Smooth muscle cell (in vitro differentiated cells): Measurements from ENCODE around the gene FBXO30. TPM values are rescaled to one million over a fixed set of nuclear protein-coding genes. Genes with fewer than 3 reads are reported as not detected.

ENCODE experiments used
- DNase-seq: peaks from one replicate; lab custom pipeline; 2025; ENCODE audit not compliant: unreplicated experiment; lab: John Stamatoyannopoulos, UW
- H2AFZ ChIP-seq: fragments of 200-600 bp; sonication (generic); 2 replicates; pipeline ENCODE4 v1.6.0; 2016; ENCODE audit warnings: antibody characterized with exemption, low read depth, mild to moderate bottlenecking
- H3F3A ChIP-seq: fragments of 200-600 bp; sonication (generic); 2 replicates; pipeline ENCODE4 v1.6.0; 2017; ENCODE audit warnings: antibody characterized with exemption, low read depth
- H3K27ac ChIP-seq: fragments of 200-600 bp; sonication (generic); 2 replicates; pipeline ENCODE4 v1.5.1; 2016; ENCODE audit warnings: low read depth, mild to moderate bottlenecking
- H3K27me3 ChIP-seq: fragments of 200-600 bp; sonication (generic); 2 replicates; pipeline ENCODE4 v1.6.1; 2016; ENCODE audit warnings: low read depth, mild to moderate bottlenecking
- H3K36me3 ChIP-seq: fragments of 200-600 bp; sonication (generic); 2 replicates; pipeline ENCODE4 v1.5.1; 2016; ENCODE audit warnings: low read depth
- H3K4me1 ChIP-seq: fragments of 200-600 bp; sonication (generic); 2 replicates; pipeline ENCODE4 v1.5.1; 2016; ENCODE audit warnings: low read depth
- H3K4me2 ChIP-seq: fragments of 200-600 bp; sonication (generic); 2 replicates; pipeline ENCODE4 v1.6.0; 2016; ENCODE audit warnings: mild to moderate bottlenecking
- H3K4me3 ChIP-seq: fragments of 200-600 bp; sonication (generic); 2 replicates; pipeline ENCODE4 v1.5.1; 2016; ENCODE audit warnings: mild to moderate bottlenecking
- H3K79me2 ChIP-seq: fragments of 200-600 bp; sonication (generic); 2 replicates; pipeline ENCODE4 v1.6.0; 2016; ENCODE audit warnings: low read depth, mild to moderate bottlenecking
- H3K9ac ChIP-seq: fragments of 200-600 bp; sonication (generic); 2 replicates; pipeline ENCODE4 v1.6.0; 2016; ENCODE audit warnings: low read depth
- H3K9me3 ChIP-seq: fragments of 200-600 bp; sonication (generic); replicated peaks from 2 replicates; pipeline ENCODE4 v1.5.1; 2016; ENCODE audit warnings: low read depth
- H4K20me1 ChIP-seq: fragments of 200-600 bp; sonication (generic); 2 replicates; pipeline ENCODE4 v1.6.0; 2016; ENCODE audit warnings: low read depth
- CTCF ChIP-seq: fragments of 200-600 bp; sonication (generic); IDR thresholded peaks from 2 replicates; pipeline ENCODE4 v1.5.1; 2017; ENCODE audit warnings: borderline replicate concordance, mild to moderate bottlenecking, antibody characterized with exemption; ENCODE audit not compliant: insufficient read depth, poor library complexity, severe bottlenecking
- WGBS: methylation state at CpG from one replicate; pipeline ENCODE4 v1.1.7; 2016; ENCODE audit warnings: low lambda C conversion rate; 5-methylcytosine and 5-hydroxymethylcytosine counted together
- polyA plus RNA-seq: library from polyadenylated mRNA; unstranded; fragments of >200 nt; fragmentation: Nextera tagmentation; extraction: Ambion mirVana; gene quantifications from 2 replicates; pipeline ENCODE4 v1.2.1, GENCODE V29; 2016
- total RNA-seq: library from RNA; depleted of rRNA; stranded (reverse); fragments of >200 nt; gene quantifications from 2 replicates; pipeline ENCODE4 v1.2.3, GENCODE V29; 2014

FBXO30 gene
- total and polyA plus RNA-seq, 2 experiments from 2014 or later: 3.1 to 10.3 TPM

- H3K27me3 ChIP-seq: no peaks in the 10 kb centered on the region
- H3F3A ChIP-seq: no peaks in the 10 kb centered on the region
- H3K9ac ChIP-seq: no peak overlapping the region
- no peak overlapping the region for H3K4me2 ChIP-seq
- no peak for TF ChIP-seq CTCF
- H3K79me2 ChIP-seq: no peaks in the 10 kb centered on the region
- no peaks in the 10 kb centered on the region for H3K9me3 ChIP-seq
- H4K20me1 ChIP-seq: no peaks in the 10 kb centered on the region
- no peaks in the 10 kb centered on the region for H3K4me1 ChIP-seq
- no peak for DNase-seq
- no peak overlapping the region for H3K4me3 ChIP-seq
- H3K27ac ChIP-seq: no peak overlapping the region
- 96% methylated on average over 1 of the region's 1 CpG for WGBS
- H3K36me3 ChIP-seq: no peaks in the 10 kb centered on the region
- no peak overlapping the region for H2AFZ ChIP-seq
Observed at GRCh38 chr6:145772846-145773245, 41.7 kb downstream of the FBXO30 start.

DNA sequence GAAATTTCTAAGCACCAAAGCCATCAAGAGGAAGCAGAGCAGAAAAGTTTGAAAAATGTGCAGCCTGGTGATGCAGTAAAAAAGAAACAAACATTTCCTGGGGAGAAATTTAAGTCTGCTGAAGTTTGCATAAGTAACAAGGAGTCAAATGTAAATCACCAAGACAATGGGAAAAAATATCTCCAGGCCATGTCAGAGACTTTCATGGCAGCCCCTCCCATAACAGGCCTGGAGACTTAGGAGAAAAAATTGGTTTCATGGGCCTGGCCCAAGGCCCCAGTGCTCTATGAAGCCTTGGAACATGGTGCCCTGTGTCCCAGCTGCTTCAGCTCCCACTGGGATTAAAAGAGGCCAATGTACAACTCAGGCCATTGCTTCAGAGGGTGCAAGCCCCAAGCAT is 49.1 kb downstream of the FBXO30 start:
- Histone ChIP-seq H3K4me1 (no peaks in the 10 kb centered on the region), H3K27me3 (no peaks in the 10 kb centered on the region), H3F3A (no peaks in the 10 kb centered on the region), H3K9ac (no peak overlapping the region), H3K9me3 (no peaks in the 10 kb centered on the region), H3K36me3 (no peaks in the 10 kb centered on the region), H3K27ac (no peak overlapping the region), H2AFZ (no peak overlapping the region), H3K4me2 (no peak overlapping the region), H4K20me1 (no peaks in the 10 kb centered on the region), H3K4me3 (no peak overlapping the region), H3K79me2 (no peaks in the 10 kb centered on the region)
- no peak for TF ChIP-seq CTCF
- no peak for DNase-seq

DNA sequence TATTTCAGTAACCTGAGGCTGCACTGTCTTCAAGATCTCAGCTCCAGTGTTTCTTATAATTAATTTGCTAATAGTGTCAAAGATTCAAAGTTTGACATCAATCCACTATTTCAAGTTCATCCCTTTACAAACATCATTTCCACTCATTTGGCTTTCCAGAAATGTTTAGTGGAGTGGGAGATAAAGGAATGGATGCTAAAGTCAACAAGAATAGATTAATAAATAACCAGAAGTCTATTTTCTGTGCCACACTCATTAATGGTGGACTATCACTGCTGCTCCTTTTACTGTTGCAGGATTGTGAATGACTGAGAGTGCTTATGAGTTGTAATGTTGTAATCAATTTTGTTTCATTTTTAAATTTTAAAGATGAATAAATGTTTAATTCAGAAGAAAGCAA is 50.9 kb downstream of the FBXO30 start:
- Histone ChIP-seq H4K20me1 (no peaks in the 10 kb centered on the region), H3K9me3 (no peaks in the 10 kb centered on the region), H3K27me3 (no peaks in the 10 kb centered on the region), H3K4me1 (no peaks in the 10 kb centered on the region), H2AFZ (no peak overlapping the region), H3K4me3 (no peak overlapping the region), H3K4me2 (no peak overlapping the region), H3K36me3 (no peaks in the 10 kb centered on the region), H3K9ac (no peak overlapping the region), H3K27ac (no peak overlapping the region), H3F3A (no peaks in the 10 kb centered on the region), H3K79me2 (no peaks in the 10 kb centered on the region)
- TF ChIP-seq CTCF: no peak
- DNase-seq: no peak

DNA sequence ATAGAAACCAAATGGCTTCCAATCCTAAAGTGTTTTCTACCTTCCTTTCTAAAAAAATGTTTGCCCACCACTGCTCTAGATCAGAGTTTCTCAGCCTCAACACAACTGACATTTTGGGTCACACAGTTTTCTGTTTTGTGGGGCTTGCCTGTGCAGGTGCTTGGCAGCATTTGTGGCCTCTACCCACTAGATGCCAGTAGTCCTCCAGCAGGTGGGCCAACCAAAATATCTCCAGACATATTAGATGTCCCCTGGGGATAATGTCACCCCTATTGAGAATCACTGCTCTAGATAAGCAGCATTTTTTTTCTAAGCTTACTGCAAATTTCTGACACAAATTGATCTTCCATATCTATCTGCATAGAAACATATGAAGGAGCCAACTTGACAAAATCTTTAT is 53.0 kb downstream of the FBXO30 start:
- no peaks in the 10 kb centered on the region for H3F3A ChIP-seq
- no peak overlapping the region for H3K4me2 ChIP-seq
- DNase-seq: no peak
- H4K20me1 ChIP-seq: no peaks in the 10 kb centered on the region
- H3K4me3 ChIP-seq: no peak overlapping the region
- H3K4me1 ChIP-seq: no peaks in the 10 kb centered on the region
- H2AFZ ChIP-seq: no peak overlapping the region
- H3K27me3 ChIP-seq: no peaks in the 10 kb centered on the region
- H3K9ac ChIP-seq: no peak overlapping the region
- TF ChIP-seq CTCF: no peak
- no peaks in the 10 kb centered on the region for H3K36me3 ChIP-seq
- no peak overlapping the region for H3K27ac ChIP-seq
- no peaks in the 10 kb centered on the region for H3K79me2 ChIP-seq
- H3K9me3 ChIP-seq: no peaks in the 10 kb centered on the region
